ENCODE measurements around the gene MOV10L1. TPM values are rescaled to one million over a fixed set of nuclear protein-coding genes. Genes with fewer than 3 reads are reported as not detected.
"Not testable (repeated sequence)": the region's sequence is repeated elsewhere in the genome, so short reads cannot be mapped to it uniquely, and the experiment has no call there.

Gene MOV10L1
- total and polyA plus RNA-seq, 7 experiments from 2014 or later, result not detected

GRCh38 chr22:50202130-50202666 is 112.4 kb downstream of the MOV10L1 start:
- peaks cover 4 to 15% of the 10 kb centered on the region in 2 donors for H3K4me1 ChIP-seq (ENCODE audit: control insufficient read depth in 2 of 2, insufficient read depth in 2 of 2, low read length in 2 of 2)
- H3K36me3 ChIP-seq (ENCODE audit: control insufficient read depth in 2 of 3, insufficient read depth in 3 of 3, low read length in 3 of 3), result peaks cover 0 to 25% (median 5%) of the 10 kb centered on the region in 3 experiments
- ChIA-PET POLR2A (interaction anchor here (1.8 kb wide), 1 partner anchor 11 kb away, joined by 15 read pairs; no protein-coding TSS in a partner anchor), CTCF (interaction anchor here (0.7 to 2.3 kb wide), 3 partner anchors 12 to 210 kb away, joined by 3 to 5 read pairs (median 4); no protein-coding TSS in a partner anchor)
- Mint-ChIP-seq H3K27ac (peak overlapping the region in 8 of 9 donors; percentile 36 to 85 (median 75)), H3K9me3 (no peaks in the 10 kb centered on the region), H3K4me1 (peaks cover 19 to 33% (median 27%) of the 10 kb centered on the region in 7 donors), H3K36me3 (peaks cover 0 to 18% (median 0%) of the 10 kb centered on the region in 5 donors), H3K27me3 (no peaks in the 10 kb centered on the region), H3K4me3 (peak overlapping the region; percentile 74 to 90 (median 82))
- peak overlapping the region; percentile 60 for H3K27ac ChIP-seq (ENCODE audit: low read depth, low read length)
- H3K27me3 ChIP-seq (ENCODE audit: control insufficient read depth in 2 of 2, insufficient read depth in 2 of 2, low read length in 2 of 2), result no peaks in the 10 kb centered on the region
- ATAC-seq (no peak), DNase-seq (no peak)
- no peaks in the 10 kb centered on the region for H3K9me3 ChIP-seq (ENCODE audit: control insufficient read depth in 2 of 3, low read length in 3 of 3)
- intact Hi-C loops (cut with micrococcal nuclease), result no loop called here
- peak overlapping the region; percentile 44 for H3K4me3 ChIP-seq (ENCODE audit: low read length)

GRCh38 chr22:50203288-50203687 is 113.5 kb downstream of the MOV10L1 start:
- H3K36me3 ChIP-seq (ENCODE audit: control insufficient read depth in 2 of 3, insufficient read depth in 3 of 3, low read length in 3 of 3), result peaks cover 0 to 23% (median 5%) of the 10 kb centered on the region in 3 experiments
- no peak overlapping the region for H3K4me3 ChIP-seq (ENCODE audit: low read length)
- ATAC-seq, result no peak
- CTCF ChIA-PET, result interaction anchor here (2.3 kb wide), 1 partner anchor 55 kb away, joined by 5 read pairs; no protein-coding TSS in a partner anchor
- POLR2A ChIA-PET, result interaction anchor here (1.5 kb wide), 1 partner anchor 12 kb away, joined by 16 read pairs; no protein-coding TSS in a partner anchor
- no peaks in the 10 kb centered on the region for H3K9me3 Mint-ChIP-seq
- H3K9me3 ChIP-seq (ENCODE audit: control insufficient read depth in 2 of 3, low read length in 3 of 3), result no peaks in the 10 kb centered on the region
- peak overlapping the region in 1 of 10 donors; percentile 19 for H3K4me3 Mint-ChIP-seq
- H3K4me1 Mint-ChIP-seq, result peaks cover 19 to 33% (median 27%) of the 10 kb centered on the region in 7 donors
- intact Hi-C loops (cut with micrococcal nuclease), result no loop called here
- H3K27ac ChIP-seq (ENCODE audit: low read depth, low read length), result no peak overlapping the region
- H3K27me3 ChIP-seq (ENCODE audit: control insufficient read depth in 2 of 2, insufficient read depth in 2 of 2, low read length in 2 of 2), result no peaks in the 10 kb centered on the region
- peak overlapping the region in 1 of 9 donors; percentile 17 for H3K27ac Mint-ChIP-seq
- H3K4me1 ChIP-seq (ENCODE audit: control insufficient read depth in 2 of 2, insufficient read depth in 2 of 2, low read length in 2 of 2), result peaks cover 4 to 15% of the 10 kb centered on the region in 2 donors
- no peak for DNase-seq
- H3K36me3 Mint-ChIP-seq, result peaks cover 0 to 18% (median 0%) of the 10 kb centered on the region in 5 donors
- H3K27me3 Mint-ChIP-seq, result no peaks in the 10 kb centered on the region

GRCh38 chr22:50204571-50204970 is 114.8 kb downstream of the MOV10L1 start:
- no peak for DNase-seq
- POLR2A ChIA-PET, result interaction anchor here (0.5 to 1.5 kb wide), 3 partner anchors 14 to 208 kb away, joined by 4 to 16 read pairs (median 5); no protein-coding TSS in a partner anchor
- intact Hi-C loops (cut with micrococcal nuclease), result no loop called here

GRCh38 chr22:50204998-50205397 is 115.2 kb downstream of the MOV10L1 start:
- ATAC-seq; H3K27me3 Mint-ChIP-seq; DNase-seq; H3K9me3 ChIP-seq (ENCODE audit: control insufficient read depth in 2 of 3, low read length in 3 of 3); H3K27ac ChIP-seq (ENCODE audit: low read depth, low read length); H3K4me3 ChIP-seq (ENCODE audit: low read length); H3K27me3 ChIP-seq (ENCODE audit: control insufficient read depth in 2 of 2, insufficient read depth in 2 of 2, low read length in 2 of 2); H3K9me3 Mint-ChIP-seq: not testable (repeated sequence)
- ChIA-PET POLR2A (interaction anchor here (0.5 to 1.2 kb wide), 2 partner anchors 15 to 208 kb away, joined by 4 to 5 read pairs; no protein-coding TSS in a partner anchor), CTCF (interaction anchor here (0.7 kb wide), 1 partner anchor 259 kb away, joined by 6 read pairs; no protein-coding TSS in a partner anchor)
- Mint-ChIP-seq H3K4me1 (peaks cover 24 to 38% (median 31%) of the 10 kb centered on the region in 7 donors), H3K27ac (peak overlapping the region in 3 of 9 donors; percentile 9 to 73 (median 16)), H3K36me3 (peaks cover 4 to 20% (median 4%) of the 10 kb centered on the region in 5 donors), H3K4me3 (peak overlapping the region in 3 of 10 donors; percentile 11 to 74 (median 33))
- intact Hi-C loops (cut with micrococcal nuclease), result loop anchor here in 1 of 2 donors (5.0 kb wide), 2 partner anchors 278 to 438 kb away; no protein-coding TSS in a partner anchor
- Histone ChIP-seq H3K4me1 (ENCODE audit: control insufficient read depth in 2 of 2, insufficient read depth in 2 of 2, low read length in 2 of 2) (peaks cover 4 to 10% of the 10 kb centered on the region in 2 donors), H3K36me3 (ENCODE audit: control insufficient read depth in 2 of 3, insufficient read depth in 3 of 3, low read length in 3 of 3) (peaks cover 0 to 29% (median 5%) of the 10 kb centered on the region in 3 experiments)

More at GRCh38 chr22:50204571-50204970, 114.8 kb downstream of the MOV10L1 start:
- no peaks in the 10 kb centered on the region for H3K27me3 Mint-ChIP-seq
- peaks cover 19 to 34% (median 27%) of the 10 kb centered on the region in 7 donors for H3K4me1 Mint-ChIP-seq
- H3K4me3 Mint-ChIP-seq, result peak overlapping the region in 1 of 10 donors; percentile 11
- Histone ChIP-seq H3K9me3 (ENCODE audit: control insufficient read depth in 2 of 3, low read length in 3 of 3) (no peaks in the 10 kb centered on the region), H3K4me3 (ENCODE audit: low read length) (no peak overlapping the region), H3K4me1 (ENCODE audit: control insufficient read depth in 2 of 2, insufficient read depth in 2 of 2, low read length in 2 of 2) (peaks cover 4 to 15% of the 10 kb centered on the region in 2 donors), H3K36me3 (ENCODE audit: control insufficient read depth in 2 of 3, insufficient read depth in 3 of 3, low read length in 3 of 3) (peaks cover 0 to 29% (median 5%) of the 10 kb centered on the region in 3 experiments), H3K27ac (ENCODE audit: low read depth, low read length) (no peak overlapping the region), H3K27me3 (ENCODE audit: control insufficient read depth in 2 of 2, insufficient read depth in 2 of 2, low read length in 2 of 2) (no peaks in the 10 kb centered on the region)
- ATAC-seq, result no peak
- CTCF ChIA-PET, result interaction anchor here (0.7 kb wide), 1 partner anchor 259 kb away, joined by 6 read pairs; no protein-coding TSS in a partner anchor
- no peaks in the 10 kb centered on the region for H3K9me3 Mint-ChIP-seq
- peak overlapping the region in 3 of 9 donors; percentile 9 to 73 (median 16) for H3K27ac Mint-ChIP-seq
- peaks cover 0 to 18% (median 0%) of the 10 kb centered on the region in 5 donors for H3K36me3 Mint-ChIP-seq

GRCh38 chr22:50205781-50206569 is 116.2 kb downstream of the MOV10L1 start:
- ChIA-PET CTCF (interaction anchor here (0.7 kb wide), 1 partner anchor 75 kb away, joined by 4 read pairs; no protein-coding TSS in a partner anchor), POLR2A (interaction anchor here (0.5 to 2.5 kb wide), 3 partner anchors 15 to 320 kb away, joined by 3 to 10 read pairs (median 4); partner anchors contain the start of gene SCO2)
- Histone ChIP-seq H3K27me3 (ENCODE audit: control insufficient read depth in 2 of 2, insufficient read depth in 2 of 2, low read length in 2 of 2) (no peaks in the 10 kb centered on the region), H3K4me3 (ENCODE audit: low read length) (no peak overlapping the region), H3K4me1 (ENCODE audit: control insufficient read depth in 2 of 2, insufficient read depth in 2 of 2, low read length in 2 of 2) (peaks cover 4 to 10% of the 10 kb centered on the region in 2 donors), H3K27ac (ENCODE audit: low read depth, low read length) (no peak overlapping the region), H3K9me3 (ENCODE audit: control insufficient read depth in 2 of 3, low read length in 3 of 3) (no peaks in the 10 kb centered on the region), H3K36me3 (ENCODE audit: control insufficient read depth in 2 of 3, insufficient read depth in 3 of 3, low read length in 3 of 3) (peaks cover 0 to 39% (median 5%) of the 10 kb centered on the region in 3 experiments)
- intact Hi-C loops (cut with micrococcal nuclease), result loop anchor here in 1 of 2 donors (5.0 kb wide), 2 partner anchors 279 to 439 kb away; no protein-coding TSS in a partner anchor
- peaks cover 5 to 20% (median 6%) of the 10 kb centered on the region in 5 donors for H3K36me3 Mint-ChIP-seq
- no peak overlapping the region for H3K4me3 Mint-ChIP-seq
- DNase-seq, result no peak
- ATAC-seq, result no peak
- H3K4me1 Mint-ChIP-seq, result peaks cover 26 to 39% (median 33%) of the 10 kb centered on the region in 7 donors
- H3K27me3 Mint-ChIP-seq, result no peaks in the 10 kb centered on the region
- no peaks in the 10 kb centered on the region for H3K9me3 Mint-ChIP-seq
- H3K27ac Mint-ChIP-seq, result no peak overlapping the region

GRCh38 chr22:50206599-50206998 is 116.8 kb downstream of the MOV10L1 start:
- no peak for ATAC-seq
- Histone ChIP-seq H3K36me3 (ENCODE audit: control insufficient read depth in 2 of 3, insufficient read depth in 3 of 3, low read length in 3 of 3) (peaks cover 0 to 44% (median 5%) of the 10 kb centered on the region in 3 experiments), H3K27ac (ENCODE audit: low read depth, low read length) (no peak overlapping the region), H3K4me3 (ENCODE audit: low read length) (no peak overlapping the region), H3K4me1 (ENCODE audit: control insufficient read depth in 2 of 2, insufficient read depth in 2 of 2, low read length in 2 of 2) (peaks cover 4 to 10% of the 10 kb centered on the region in 2 donors), H3K9me3 (ENCODE audit: control insufficient read depth in 2 of 3, low read length in 3 of 3) (no peaks in the 10 kb centered on the region), H3K27me3 (ENCODE audit: control insufficient read depth in 2 of 2, insufficient read depth in 2 of 2, low read length in 2 of 2) (no peaks in the 10 kb centered on the region)
- CTCF ChIA-PET, result interaction anchor here (0.7 to 1.4 kb wide), 3 partner anchors 42 to 75 kb away, joined by 3 to 4 read pairs (median 4); no protein-coding TSS in a partner anchor
- POLR2A ChIA-PET, result interaction anchor here (2.5 kb wide), 1 partner anchor 15 kb away, joined by 10 read pairs; no protein-coding TSS in a partner anchor
- intact Hi-C loops (cut with micrococcal nuclease), result loop anchor here in 1 of 2 donors (5.0 kb wide), 2 partner anchors 279 to 439 kb away; no protein-coding TSS in a partner anchor
- Mint-ChIP-seq H3K4me1 (peaks cover 26 to 44% (median 33%) of the 10 kb centered on the region in 7 donors), H3K27ac (peak overlapping the region in 1 of 9 donors; percentile 33), H3K36me3 (peaks cover 5 to 23% (median 8%) of the 10 kb centered on the region in 5 donors), H3K4me3 (no peak overlapping the region), H3K27me3 (no peaks in the 10 kb centered on the region), H3K9me3 (no peaks in the 10 kb centered on the region)
- DNase-seq, result no peak

Data from naive thymus-derived CD4-positive, alpha-beta T cell (primary cell).